ENCODE results near the gene FFAR1. TPM values are rescaled to one million over a fixed set of nuclear protein-coding genes. Genes with fewer than 3 reads are reported as not detected.

The FFAR1 gene
- polyA plus RNA-seq, 3 donors: 0.04 TPM; not detected in 2

DNA sequence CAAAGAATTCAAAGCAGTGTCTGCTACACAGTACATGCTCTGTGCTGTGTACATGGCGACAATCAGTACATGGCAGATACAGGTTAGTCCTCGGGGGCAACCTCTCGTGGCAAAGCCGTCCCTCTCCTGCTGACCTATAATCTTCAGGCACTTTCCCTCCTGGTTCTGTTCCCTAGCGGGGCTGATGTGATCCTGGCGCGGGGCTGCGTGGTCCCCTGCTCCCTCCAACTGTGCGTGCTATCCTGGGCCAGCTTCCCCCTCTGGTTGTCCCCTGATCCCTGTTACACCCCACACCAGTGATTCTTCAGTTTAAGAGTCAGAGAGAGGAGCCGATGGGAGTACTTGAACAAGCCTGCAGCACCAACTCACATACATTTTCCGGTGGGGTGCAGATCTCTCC lies 43.7 kb upstream of the FFAR1 start:
- intact Hi-C loops (cut with micrococcal nuclease): loop anchor here in 1 of 2 donors (10.0 kb wide), 1 partner anchor 51 kb away; the partner anchor contains the start of gene FFAR3
- TF ChIP-seq, protein P1, sequence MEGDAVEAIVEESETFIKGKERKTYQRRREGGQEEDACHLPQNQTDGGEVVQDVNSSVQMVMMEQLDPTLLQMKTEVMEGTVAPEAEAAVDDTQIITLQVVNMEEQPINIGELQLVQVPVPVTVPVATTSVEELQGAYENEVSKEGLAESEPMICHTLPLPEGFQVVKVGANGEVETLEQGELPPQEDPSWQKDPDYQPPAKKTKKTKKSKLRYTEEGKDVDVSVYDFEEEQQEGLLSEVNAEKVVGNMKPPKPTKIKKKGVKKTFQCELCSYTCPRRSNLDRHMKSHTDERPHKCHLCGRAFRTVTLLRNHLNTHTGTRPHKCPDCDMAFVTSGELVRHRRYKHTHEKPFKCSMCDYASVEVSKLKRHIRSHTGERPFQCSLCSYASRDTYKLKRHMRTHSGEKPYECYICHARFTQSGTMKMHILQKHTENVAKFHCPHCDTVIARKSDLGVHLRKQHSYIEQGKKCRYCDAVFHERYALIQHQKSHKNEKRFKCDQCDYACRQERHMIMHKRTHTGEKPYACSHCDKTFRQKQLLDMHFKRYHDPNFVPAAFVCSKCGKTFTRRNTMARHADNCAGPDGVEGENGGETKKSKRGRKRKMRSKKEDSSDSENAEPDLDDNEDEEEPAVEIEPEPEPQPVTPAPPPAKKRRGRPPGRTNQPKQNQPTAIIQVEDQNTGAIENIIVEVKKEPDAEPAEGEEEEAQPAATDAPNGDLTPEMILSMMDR (IDR thresholded peaks at IDR 0.05): no peak
- Histone ChIP-seq H3K4me2 (replicated peaks; ENCODE audit: extremely low read depth, low read length, poor library complexity, severe bottlenecking) (no peak overlapping the region), H3K9me3 (replicated peaks in 1 of 2; ENCODE audit: control insufficient read depth in 1 of 2, insufficient read depth in 1 of 2, low read length in 2 of 2) (no peaks in the 10 kb centered on the region), H3K27me3 (ENCODE audit: control insufficient read depth in 2 of 2, insufficient read depth in 2 of 2, low read length in 2 of 2) (no peaks in the 10 kb centered on the region), H4K20me1 (ENCODE audit: insufficient read depth, low read length) (no peaks in the 10 kb centered on the region), H3K9ac (ENCODE audit: insufficient read depth, low read length, poor library complexity, severe bottlenecking) (no peak overlapping the region), H3K79me2 (ENCODE audit: insufficient read depth, low read length) (no peaks in the 10 kb centered on the region), H3K36me3 (replicated peaks in 1 of 2; ENCODE audit: control insufficient read depth in 1 of 2, insufficient read depth in 2 of 2, low read length in 2 of 2) (no peaks in the 10 kb centered on the region), H3K27ac (ENCODE audit: low read depth in 1 of 2, low read length in 2 of 2) (no peak overlapping the region), H3K4me1 (ENCODE audit: control insufficient read depth in 1 of 2, insufficient read depth in 2 of 2, low read length in 2 of 2) (peaks cover 18 to 21% of the 10 kb centered on the region in 2 donors), H2AFZ (ENCODE audit: insufficient read depth, low read depth, low read length, poor library complexity, severe bottlenecking) (no peak overlapping the region), H3K4me3 (replicated peaks in 1 of 3; ENCODE audit: low read depth in 2 of 3, low read length in 3 of 3) (no peak overlapping the region)
- no peak for DNase-seq
- peaks cover 35% of the 10 kb centered on the region for H3K4me1 Mint-ChIP-seq
- peaks cover 0 to 2% (median 0%) of the 10 kb centered on the region in 7 donors for H3K9me3 Mint-ChIP-seq
- 95% methylated on average over 10 of the region's 11 CpGs for WGBS (ENCODE audit: insufficient coverage)
- no peak overlapping the region for H3K4me3 Mint-ChIP-seq
- H3K27me3 Mint-ChIP-seq (ENCODE audit: low read depth in 3 of 3): peaks cover 1 to 4% (median 2%) of the 10 kb centered on the region in 3 donors
- H3K27ac Mint-ChIP-seq: peak overlapping the region in 4 of 7 donors; percentile 6 to 48 (median 24)
- H3K36me3 Mint-ChIP-seq: peaks cover 0 to 6% of the 10 kb centered on the region in 2 donors

DNA sequence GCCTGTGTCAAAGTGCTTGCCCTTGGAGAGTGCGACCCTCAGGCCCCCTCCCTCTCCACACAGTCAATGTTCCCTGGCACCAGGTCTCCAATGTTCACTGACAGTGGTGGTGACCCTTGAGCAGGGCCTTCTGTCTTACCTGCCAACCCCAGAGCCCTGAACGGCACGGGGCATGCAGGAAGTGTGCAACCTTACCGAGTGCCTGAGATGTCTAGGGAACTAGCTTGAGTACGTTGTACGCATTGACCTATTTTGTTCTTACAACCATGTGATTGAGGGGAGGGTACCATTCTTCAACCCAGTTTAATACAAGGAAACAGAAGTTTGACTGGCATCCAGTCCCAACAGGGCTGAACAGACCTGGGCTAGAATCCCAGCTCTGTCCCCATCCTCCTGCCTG lies 42.5 kb upstream of the FFAR1 start:
- no peaks in the 10 kb centered on the region for H3K79me2 ChIP-seq (ENCODE audit: insufficient read depth, low read length)
- no peak overlapping the region for H2AFZ ChIP-seq (ENCODE audit: insufficient read depth, low read depth, low read length, poor library complexity, severe bottlenecking)
- H3K9ac ChIP-seq (ENCODE audit: insufficient read depth, low read length, poor library complexity, severe bottlenecking): no peak overlapping the region
- H3K27ac ChIP-seq (ENCODE audit: low read depth in 1 of 2, low read length in 2 of 2): peak overlapping the region; percentile 33 to 53
- H4K20me1 ChIP-seq (ENCODE audit: insufficient read depth, low read length): no peaks in the 10 kb centered on the region
- Mint-ChIP-seq H3K4me1 (peaks cover 36% of the 10 kb centered on the region), H3K9me3 (peaks cover 0 to 2% (median 0%) of the 10 kb centered on the region in 7 donors), H3K36me3 (peaks cover 0 to 6% of the 10 kb centered on the region in 2 donors), H3K27ac (peak overlapping the region; percentile 47 to 84 (median 78)), H3K27me3 (ENCODE audit: low read depth in 3 of 3) (peaks cover 1 to 4% (median 2%) of the 10 kb centered on the region in 3 donors), H3K4me3 (no peak overlapping the region)
- 33% methylated on average over 3 of the region's 6 CpGs for WGBS (ENCODE audit: insufficient coverage)
- no peak overlapping the region for H3K4me2 ChIP-seq (replicated peaks; ENCODE audit: extremely low read depth, low read length, poor library complexity, severe bottlenecking)
- TF ChIP-seq, protein P1 (IDR thresholded peaks at IDR 0.05): no peak
- no peak overlapping the region for H3K4me3 ChIP-seq (replicated peaks in 1 of 3; ENCODE audit: low read depth in 2 of 3, low read length in 3 of 3)
- intact Hi-C loops (cut with micrococcal nuclease): loop anchor here (5.0 to 10.0 kb wide), 2 partner anchors 33 to 50 kb away; partner anchors contain the start of gene FFAR3 (in 1 of the 2)
- no peaks in the 10 kb centered on the region for H3K36me3 ChIP-seq (replicated peaks in 1 of 2; ENCODE audit: control insufficient read depth in 1 of 2, insufficient read depth in 2 of 2, low read length in 2 of 2)
- H3K4me1 ChIP-seq (ENCODE audit: control insufficient read depth in 1 of 2, insufficient read depth in 2 of 2, low read length in 2 of 2): peaks cover 18 to 21% of the 10 kb centered on the region in 2 donors
- no peak for DNase-seq
- no peaks in the 10 kb centered on the region for H3K27me3 ChIP-seq (ENCODE audit: control insufficient read depth in 2 of 2, insufficient read depth in 2 of 2, low read length in 2 of 2)
- H3K9me3 ChIP-seq (replicated peaks in 1 of 2; ENCODE audit: control insufficient read depth in 1 of 2, insufficient read depth in 1 of 2, low read length in 2 of 2): no peaks in the 10 kb centered on the region
